Activated T-helper 17 cell treated with anti-CD3 and anti-CD28 coated beads, Interleukin-2, amount 50 U/mL, for 72 hours (primary cell): ENCODE data around the gene TMA16. TPM values are rescaled to one million over a fixed set of nuclear protein-coding genes. Genes with fewer than 3 reads are reported as not detected.
A peak's percentile ranks its signal among the peaks of the same experiment; 100 is the strongest.
"Not testable (repeated sequence)": the region's sequence is repeated elsewhere in the genome, so short reads cannot be mapped to it uniquely, and the experiment has no call there.

Experiments
- ATAC-seq: fragments of 150-1000 bp; cut with Tn5 transposase; replicated peaks from 2 replicates; pipeline ENCODE4 v1.10.0; 2021; ENCODE audit warnings: mild to moderate bottlenecking, moderate library complexity
- H3K27ac Mint-ChIP-seq: one replicate; pipeline ENCODE4 v1.8.0; 2022; ENCODE audit warnings: mixed read lengths
- H3K27me3 Mint-ChIP-seq: one replicate; pipeline ENCODE4 v1.8.0; 2022; ENCODE audit warnings: mixed read lengths
- H3K36me3 Mint-ChIP-seq: one replicate; pipeline ENCODE4 v1.8.0; 2022; ENCODE audit warnings: low read depth, mild to moderate bottlenecking, mixed read lengths
- H3K4me1 Mint-ChIP-seq: one replicate; pipeline ENCODE4 v1.8.0; 2022; ENCODE audit warnings: mixed read lengths
- H3K4me3 Mint-ChIP-seq: one replicate; pipeline ENCODE4 v1.8.0; 2022; ENCODE audit warnings: mild to moderate bottlenecking, mixed read lengths
- H3K9me3 Mint-ChIP-seq: one replicate; pipeline ENCODE4 v1.8.0; 2022; ENCODE audit warnings: mixed read lengths
- total RNA-seq, 2 donors: library from RNA; stranded (reverse); gene quantifications; one replicate each; pipeline ENCODE4 v1.2.3, GENCODE V29; 2022

Gene TMA16
- 10 to 100 TPM; 21.7 to 37.7 TPM for total RNA-seq

DNA sequence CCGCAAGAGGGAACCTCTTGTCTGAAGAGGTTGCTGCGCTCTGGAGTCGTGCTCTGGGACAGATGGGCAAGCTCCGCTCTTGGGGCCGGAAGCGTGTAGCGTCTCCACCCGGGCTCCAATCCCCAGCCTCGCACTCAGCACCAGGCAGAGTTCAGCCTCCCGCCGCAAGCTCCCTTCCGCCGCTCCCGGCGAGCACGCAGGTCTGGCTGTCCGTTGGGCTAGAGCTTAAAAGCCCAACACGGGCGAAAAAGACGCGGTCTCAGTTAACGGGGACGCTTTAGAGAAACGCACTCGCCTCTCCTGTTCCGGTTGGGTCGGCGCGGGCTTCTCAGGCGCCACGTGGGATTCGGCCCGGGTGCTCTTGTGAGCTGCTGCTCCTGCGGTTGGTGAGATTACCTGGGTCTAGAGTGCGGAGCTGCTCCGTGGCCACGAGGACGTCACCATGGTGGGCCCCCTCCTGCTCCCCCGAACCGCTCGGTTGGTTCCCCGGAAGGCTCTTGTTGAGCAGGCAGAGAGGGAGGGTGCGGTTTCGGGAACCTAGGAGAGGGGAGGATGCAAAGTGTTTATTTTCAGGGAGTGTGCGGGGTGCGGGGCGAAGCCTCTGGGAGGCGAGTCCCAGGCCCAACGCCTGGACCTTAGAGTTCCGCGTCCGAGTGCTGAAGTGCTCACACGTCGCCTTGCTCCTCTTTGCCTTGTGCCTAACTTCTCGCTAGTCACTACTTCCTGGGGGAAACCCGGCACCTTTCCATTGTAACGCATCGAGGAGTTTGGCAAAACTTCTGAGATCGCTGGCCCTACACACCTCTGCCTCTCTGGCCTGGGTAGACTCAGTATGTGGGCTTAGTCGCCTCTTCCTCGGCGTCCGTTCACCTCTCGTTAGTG, at the start of gene TMA16:
TSS of gene TMA16 (plus strand) at position 331 of the 882 bp plus-strand sequence. CDS start at position 443, 112 bp downstream.
- ATAC-seq = peak; percentile 91
- peak within 1 kb of the TSS; percentile 92 for H3K4me3 Mint-ChIP-seq
- no peaks in the 10 kb centered on the region for H3K9me3 Mint-ChIP-seq
- H3K27me3 Mint-ChIP-seq = no peaks in the 10 kb centered on the region
- peaks cover 17% of the 10 kb centered on the region for H3K4me1 Mint-ChIP-seq
- H3K36me3 Mint-ChIP-seq = peaks cover 14% of the 10 kb centered on the region
- peak within 1 kb of the TSS; percentile 98 for H3K27ac Mint-ChIP-seq

DNA sequence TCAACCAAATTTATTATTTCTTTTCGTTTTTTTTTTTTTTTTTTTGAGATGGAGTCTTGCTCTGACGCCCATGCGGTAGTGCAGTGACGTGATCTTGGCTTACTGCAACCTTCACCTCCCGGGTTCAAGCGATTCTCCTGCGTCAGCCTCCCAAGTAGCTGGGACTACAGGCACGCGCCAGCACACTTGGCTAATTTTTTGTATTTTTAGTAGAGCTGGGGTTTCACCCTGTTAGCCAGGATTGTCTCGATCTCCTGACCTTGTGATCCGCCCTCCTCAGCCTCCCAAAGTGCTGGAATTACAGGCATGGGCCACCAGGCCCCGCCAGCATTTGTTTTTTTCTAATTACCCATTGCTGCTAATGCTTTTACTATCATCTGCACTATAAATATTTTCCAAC, 47.5 kb upstream of the TMA16 start:
- H3K4me1 Mint-ChIP-seq, ATAC-seq, H3K4me3 Mint-ChIP-seq, H3K9me3 Mint-ChIP-seq, H3K27ac Mint-ChIP-seq, H3K36me3 Mint-ChIP-seq: not testable (repeated sequence)
- peaks cover 16% of the 10 kb centered on the region for H3K27me3 Mint-ChIP-seq

- Mint-ChIP-seq H3K9me3 (no peaks in the 10 kb centered on the region), H3K36me3 (no peaks in the 10 kb centered on the region), H3K27ac (no peak overlapping the region), H3K27me3 (peaks cover 14% of the 10 kb centered on the region), H3K4me3 (no peak overlapping the region), H3K4me1 (no peaks in the 10 kb centered on the region)
- ATAC-seq = no peak
Observed at GRCh38 chr4:163447481-163447880, 47.0 kb upstream of the TMA16 start.

DNA sequence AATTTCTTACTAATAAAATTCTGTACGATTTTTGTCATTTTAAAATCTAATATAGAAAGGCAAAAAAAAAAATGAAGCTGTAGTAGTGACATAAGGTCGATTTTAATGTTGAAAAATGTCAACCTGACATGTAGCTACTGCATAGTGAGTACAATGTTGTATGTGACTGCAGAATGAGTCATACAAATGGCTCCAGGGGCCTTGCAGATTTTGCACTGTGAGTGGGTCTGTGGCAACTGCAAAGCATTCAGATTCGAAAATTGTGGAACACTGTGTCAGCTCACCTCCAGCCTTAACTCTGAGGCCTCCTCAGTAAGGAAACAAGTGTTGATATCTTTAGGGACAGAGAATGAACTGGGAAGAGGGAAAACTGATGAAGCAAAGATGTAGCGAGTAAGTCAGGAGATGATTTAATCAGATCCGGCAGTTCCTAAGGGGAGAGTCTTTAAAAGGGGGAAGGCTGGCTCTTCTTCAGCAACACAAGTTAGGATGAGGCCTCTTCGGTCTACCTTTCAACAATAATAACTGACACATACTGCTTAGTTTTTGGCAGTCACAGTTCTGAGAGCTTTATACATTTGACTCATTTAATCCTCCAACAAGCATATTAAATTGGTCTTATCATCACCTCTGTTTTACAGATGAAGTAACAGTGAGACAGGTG, 45.8 kb upstream of the TMA16 start:
- H3K4me3 Mint-ChIP-seq = no peak overlapping the region
- H3K36me3 Mint-ChIP-seq = no peaks in the 10 kb centered on the region
- no peak for ATAC-seq
- peaks cover 9% of the 10 kb centered on the region for H3K27me3 Mint-ChIP-seq
- no peaks in the 10 kb centered on the region for H3K4me1 Mint-ChIP-seq
- no peak overlapping the region for H3K27ac Mint-ChIP-seq
- no peaks in the 10 kb centered on the region for H3K9me3 Mint-ChIP-seq

DNA sequence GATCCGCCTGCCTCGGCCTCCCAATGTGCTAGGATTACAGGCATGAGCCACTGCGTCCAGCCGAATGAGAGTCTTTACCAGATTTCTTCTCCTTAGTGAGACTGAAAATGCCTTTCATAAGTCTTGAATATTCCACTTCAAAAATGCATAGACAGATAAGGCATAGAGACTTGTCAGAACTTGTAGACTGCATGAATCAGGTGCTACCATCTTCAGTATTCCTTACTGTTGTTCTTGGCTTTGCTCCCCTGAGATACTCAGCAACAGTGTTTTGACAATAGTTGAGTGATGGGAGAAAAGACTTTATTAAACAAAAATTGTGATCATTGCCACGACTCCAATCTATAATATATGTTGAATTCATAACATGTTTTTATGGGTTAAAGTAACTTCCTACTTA, 31.9 kb upstream of the TMA16 start:
- Mint-ChIP-seq H3K36me3 (no peaks in the 10 kb centered on the region), H3K27ac (no peak overlapping the region), H3K4me3 (no peak overlapping the region), H3K4me1 (no peaks in the 10 kb centered on the region), H3K9me3 (no peaks in the 10 kb centered on the region), H3K27me3 (peaks cover 16% of the 10 kb centered on the region)
- ATAC-seq = no peak

DNA sequence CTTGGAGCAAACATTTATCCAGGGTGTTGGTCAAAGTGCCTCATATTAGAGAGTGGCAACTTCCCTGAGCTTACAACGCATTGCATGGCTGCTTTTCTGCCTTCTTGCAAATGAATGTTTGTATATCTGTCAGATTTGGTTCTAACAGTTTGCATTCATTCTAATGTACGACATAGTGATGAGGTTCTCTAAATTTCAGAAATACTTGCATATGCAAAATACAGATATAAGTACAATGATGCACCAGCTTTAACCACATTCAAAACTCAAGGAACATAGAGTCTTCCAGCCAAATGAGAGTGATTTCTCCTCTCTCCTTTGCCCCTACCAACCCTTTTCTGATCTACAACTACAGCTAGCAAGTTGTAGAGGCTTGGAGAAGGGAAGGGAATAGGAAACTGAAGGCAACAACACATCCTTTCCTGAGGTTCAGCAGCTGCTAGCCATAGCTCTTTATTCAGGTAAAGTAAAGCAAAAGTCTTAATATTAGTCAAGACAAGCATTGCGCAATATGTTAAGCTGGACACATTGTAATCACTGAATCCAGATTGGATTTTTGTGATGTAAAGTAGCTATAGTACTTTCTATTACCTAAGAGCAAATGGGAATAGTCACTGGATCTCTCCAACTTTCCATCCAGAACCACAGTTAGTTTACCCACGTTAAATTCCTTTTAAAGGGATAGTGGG, 27.3 kb upstream of the TMA16 start:
- no peaks in the 10 kb centered on the region for H3K4me1 Mint-ChIP-seq
- peaks cover 17% of the 10 kb centered on the region for H3K27me3 Mint-ChIP-seq
- H3K36me3 Mint-ChIP-seq = no peaks in the 10 kb centered on the region
- no peak overlapping the region for H3K27ac Mint-ChIP-seq
- no peaks in the 10 kb centered on the region for H3K9me3 Mint-ChIP-seq
- no peak for ATAC-seq
- H3K4me3 Mint-ChIP-seq = no peak overlapping the region

GRCh38 chr4:163470391-163470790, 24.1 kb upstream of the TMA16 start:
- no peak for ATAC-seq
- no peak overlapping the region for H3K27ac Mint-ChIP-seq
- no peaks in the 10 kb centered on the region for H3K9me3 Mint-ChIP-seq
- H3K4me3 Mint-ChIP-seq = no peak overlapping the region
- no peaks in the 10 kb centered on the region for H3K4me1 Mint-ChIP-seq
- peaks cover 18% of the 10 kb centered on the region for H3K27me3 Mint-ChIP-seq
- no peaks in the 10 kb centered on the region for H3K36me3 Mint-ChIP-seq

- no peak for ATAC-seq
- Mint-ChIP-seq H3K4me1 (no peaks in the 10 kb centered on the region), H3K27me3 (peaks cover 16% of the 10 kb centered on the region), H3K36me3 (no peaks in the 10 kb centered on the region), H3K4me3 (no peak overlapping the region), H3K9me3 (no peaks in the 10 kb centered on the region), H3K27ac (no peak overlapping the region)
Observed at GRCh38 chr4:163473130-163473529, 21.4 kb upstream of the TMA16 start.

DNA sequence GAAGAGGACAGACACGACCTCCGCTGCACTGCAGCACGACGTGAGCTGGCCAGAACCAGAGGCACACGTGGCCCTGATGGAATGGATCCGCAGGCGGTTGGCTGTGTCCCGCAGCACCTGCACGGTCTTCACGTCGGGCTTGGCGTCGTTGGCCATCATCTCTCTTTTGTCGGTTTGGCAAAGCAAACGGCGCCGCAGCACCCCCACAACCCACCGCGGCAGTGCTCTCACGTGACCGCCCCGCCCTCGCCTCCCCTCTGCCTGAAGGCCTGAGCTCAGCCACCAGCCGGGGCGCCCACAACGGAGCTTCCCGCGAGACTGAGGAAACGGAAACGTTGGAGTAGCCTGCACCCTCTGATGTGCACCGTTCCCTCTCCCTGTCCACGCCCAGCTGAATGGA, 20.9 kb upstream of the TMA16 start, which contains the start of gene TKTL2:
TSS of gene TKTL2 (minus strand) at position 179 of the 400 bp plus-strand sequence. CDS start at position 159, 20 bp downstream.
- H3K36me3 Mint-ChIP-seq = no peaks in the 10 kb centered on the region
- H3K9me3 Mint-ChIP-seq = no peaks in the 10 kb centered on the region
- no peak within 1 kb of the TSS for H3K27ac Mint-ChIP-seq

GRCh38 chr4:163474027-163474426, 20.5 kb upstream of the TMA16 start:
- peak; percentile 24 for ATAC-seq
- no peaks in the 10 kb centered on the region for H3K4me1 Mint-ChIP-seq
- no peaks in the 10 kb centered on the region for H3K9me3 Mint-ChIP-seq
- peaks cover 13% of the 10 kb centered on the region for H3K27me3 Mint-ChIP-seq
- no peaks in the 10 kb centered on the region for H3K36me3 Mint-ChIP-seq
- no peak overlapping the region for H3K4me3 Mint-ChIP-seq
- H3K27ac Mint-ChIP-seq = no peak overlapping the region

More for the DNA sequence above, 20.9 kb upstream of the TMA16 start, which contains the start of gene TKTL2:
- ATAC-seq = no peak
- peaks cover 13% of the 10 kb centered on the region for H3K27me3 Mint-ChIP-seq
- H3K4me1 Mint-ChIP-seq = no peaks in the 10 kb centered on the region
- H3K4me3 Mint-ChIP-seq = no peak within 1 kb of the TSS

- no peak for ATAC-seq
- Mint-ChIP-seq H3K27ac (no peak overlapping the region), H3K4me1 (no peaks in the 10 kb centered on the region), H3K4me3 (no peak overlapping the region), H3K9me3 (no peaks in the 10 kb centered on the region), H3K27me3 (peaks cover 17% of the 10 kb centered on the region), H3K36me3 (no peaks in the 10 kb centered on the region)
Observed at GRCh38 chr4:163476761-163477438, 17.6 kb upstream of the TMA16 start.

DNA sequence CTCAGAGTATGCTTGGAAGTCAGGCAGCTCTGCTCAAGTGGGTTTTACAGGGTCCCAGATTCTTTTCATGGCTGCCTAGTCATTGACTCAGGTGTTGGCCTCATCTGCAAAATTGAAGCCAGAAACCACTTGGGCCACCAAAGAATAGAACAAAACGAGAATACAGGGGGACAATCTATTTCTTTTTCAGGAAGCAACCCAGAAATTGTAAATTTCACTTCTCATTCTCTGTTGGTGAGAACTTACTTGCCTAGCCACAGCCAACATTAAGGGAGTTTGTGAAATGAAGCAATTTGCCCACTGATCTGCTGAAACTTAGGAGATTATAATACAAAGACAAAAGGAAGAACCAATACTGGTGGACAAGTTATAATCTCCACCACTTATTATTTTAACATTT, 12.3 kb upstream of the TMA16 start:
- ATAC-seq = no peak
- no peak overlapping the region for H3K4me3 Mint-ChIP-seq

DNA sequence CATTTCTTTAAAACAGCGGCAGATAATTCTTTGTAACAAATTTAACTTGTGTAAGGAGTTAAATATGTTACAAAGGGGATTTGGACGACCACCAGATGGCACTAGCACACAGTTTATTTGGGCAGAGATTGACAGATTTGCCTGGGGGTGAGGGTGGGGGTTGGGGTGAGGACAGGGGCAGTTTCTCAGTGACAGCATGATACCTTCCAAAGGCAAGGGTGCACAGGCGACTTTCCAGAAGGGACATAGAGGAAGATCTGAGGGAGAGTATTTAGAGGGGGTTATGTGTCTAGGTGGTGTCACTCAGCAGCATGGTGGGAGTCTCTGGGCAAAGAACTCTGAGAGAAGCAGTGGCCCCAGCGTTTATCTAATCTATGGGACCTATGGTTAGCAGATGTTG, 9.6 kb upstream of the TMA16 start:
- no peak overlapping the region for H3K27ac Mint-ChIP-seq
- H3K27me3 Mint-ChIP-seq = peaks cover 16% of the 10 kb centered on the region
- no peak for ATAC-seq
- no peak overlapping the region for H3K4me3 Mint-ChIP-seq
- no peaks in the 10 kb centered on the region for H3K36me3 Mint-ChIP-seq
- H3K4me1 Mint-ChIP-seq = peaks cover 5% of the 10 kb centered on the region
- H3K9me3 Mint-ChIP-seq = no peaks in the 10 kb centered on the region

More for the DNA sequence above, 12.3 kb upstream of the TMA16 start:
- peaks cover 6% of the 10 kb centered on the region for H3K27me3 Mint-ChIP-seq
- no peaks in the 10 kb centered on the region for H3K9me3 Mint-ChIP-seq
- H3K27ac Mint-ChIP-seq = no peak overlapping the region
- no peaks in the 10 kb centered on the region for H3K4me1 Mint-ChIP-seq
- H3K36me3 Mint-ChIP-seq = no peaks in the 10 kb centered on the region

GRCh38 chr4:163485589-163485988, 8.9 kb upstream of the TMA16 start:
- peaks cover 16% of the 10 kb centered on the region for H3K27me3 Mint-ChIP-seq
- no peak for ATAC-seq

More at GRCh38 chr4:163485589-163485988, 8.9 kb upstream of the TMA16 start:
- peaks cover 5% of the 10 kb centered on the region for H3K4me1 Mint-ChIP-seq
- no peaks in the 10 kb centered on the region for H3K9me3 Mint-ChIP-seq
- no peak overlapping the region for H3K4me3 Mint-ChIP-seq
- no peak overlapping the region for H3K27ac Mint-ChIP-seq
- H3K36me3 Mint-ChIP-seq = no peaks in the 10 kb centered on the region
